Suprapubic skin (tissue), 4 donors: ENCODE results near the gene DOCK8. TPM values are rescaled to one million over a fixed set of nuclear protein-coding genes. Genes with fewer than 3 reads are reported as not detected.
A peak's percentile ranks its signal among the peaks of the same experiment; 100 is the strongest.

Experiments used
- DNase-seq, 2 donors: peaks; one replicate each; pipeline ENCODE4 v3.0.0-alpha.2; 2019; ENCODE audit warnings: low spot score in 2 of 2
- H3K27ac ChIP-seq: fragments of 200-600 bp; sonication (generic); one replicate; pipeline ENCODE4 v1.5.1; 2019
- H3K27me3 ChIP-seq: fragments of 200-600 bp; sonication (generic); one replicate; pipeline ENCODE4 v1.5.1; 2019
- H3K36me3 ChIP-seq: fragments of 200-600 bp; sonication (generic); one replicate; pipeline ENCODE4 v1.5.1; 2019
- H3K4me1 ChIP-seq: fragments of 200-600 bp; sonication (generic); one replicate; pipeline ENCODE4 v1.5.1; 2019
- H3K4me3 ChIP-seq: fragments of 200-600 bp; sonication (generic); one replicate; pipeline ENCODE4 v1.5.1; 2019; ENCODE audit warnings: mild to moderate bottlenecking
- H3K9me3 ChIP-seq: fragments of 200-600 bp; sonication (generic); one replicate; pipeline ENCODE4 v1.5.1; 2019
- CTCF ChIP-seq, 2 donors: fragments of 200-600 bp in 1 of 2; fragments of 450-650 bp in 1 of 2; sonication (generic) in 1 of 2; IDR thresholded peaks; one replicate each; pipeline ENCODE4 v1.5.1; 2016 to 2019; ENCODE audit warnings: antibody characterized with exemption in 2 of 2, mild to moderate bottlenecking in 1 of 2, moderate library complexity in 1 of 2
- EP300 ChIP-seq: sonication (generic); formaldehyde crosslinking; IDR thresholded peaks from one replicate; pipeline ENCODE4 v1.6.1; 2017; ENCODE audit warnings: antibody characterized with exemption
- POLR2A ChIP-seq, 2 donors: fragments of 450-650 bp; IDR thresholded peaks; one replicate each; pipeline ENCODE4 v1.6.1; 2017; ENCODE audit warnings: antibody characterized with exemption in 2 of 2, mild to moderate bottlenecking in 2 of 2, moderate library complexity in 2 of 2
- POLR2AphosphoS5 ChIP-seq, 3 donors: sonication (generic); formaldehyde crosslinking; IDR thresholded peaks; one replicate each; pipeline ENCODE4 v1.6.1; 2017; ENCODE audit warnings: antibody characterized with exemption in 3 of 3
- WGBS: methylation state at CpG from one replicate; pipeline ENCODE4 v1.1.5; 2018; 5-methylcytosine and 5-hydroxymethylcytosine counted together
- total RNA-seq, 4 donors: library from RNA; depleted of rRNA; stranded (reverse); fragments of >200 nt; gene quantifications; one replicate each; pipeline ENCODE4 v1.1.0, GENCODE V29; 2016

The DOCK8 gene
- total RNA-seq, 4 donors from 2014 or later = 4.1 to 13.3 (median 10.3) TPM

GRCh38 chr9:426264-426663 is 211.6 kb downstream of the DOCK8 start:
- Histone ChIP-seq H3K36me3 (peaks cover 11% of the 10 kb centered on the region), H3K27me3 (no peaks in the 10 kb centered on the region), H3K4me3 (no peak overlapping the region), H3K9me3 (no peaks in the 10 kb centered on the region), H3K4me1 (no peaks in the 10 kb centered on the region), H3K27ac (no peak overlapping the region)
- WGBS = 82% methylated on average over 6 of the region's 6 CpGs
- no peak for DNase-seq
- TF ChIP-seq POLR2A (IDR thresholded peaks at IDR 0.05) (no peak), CTCF (IDR thresholded peaks at IDR 0.05) (no peak), POLR2AphosphoS5 (IDR thresholded peaks at IDR 0.05) (no peak), EP300 (no peak)

GRCh38 chr9:426976-427375 is 212.3 kb downstream of the DOCK8 start:
- H3K36me3 ChIP-seq = peaks cover 11% of the 10 kb centered on the region
- no peak overlapping the region for H3K27ac ChIP-seq
- no peaks in the 10 kb centered on the region for H3K4me1 ChIP-seq
- DNase-seq = no peak
- no peaks in the 10 kb centered on the region for H3K9me3 ChIP-seq
- TF ChIP-seq POLR2AphosphoS5 (IDR thresholded peaks at IDR 0.05) (no peak), EP300 (no peak), CTCF (IDR thresholded peaks at IDR 0.05) (no peak), POLR2A (IDR thresholded peaks at IDR 0.05) (no peak)
- no peak overlapping the region for H3K4me3 ChIP-seq
- 80% methylated on average over 1 of the region's 1 CpG for WGBS
- H3K27me3 ChIP-seq = no peaks in the 10 kb centered on the region

- Histone ChIP-seq H3K4me3 (no peak overlapping the region), H3K36me3 (peaks cover 42% of the 10 kb centered on the region), H3K27me3 (no peaks in the 10 kb centered on the region), H3K4me1 (no peaks in the 10 kb centered on the region), H3K9me3 (no peaks in the 10 kb centered on the region), H3K27ac (no peak overlapping the region)
- TF ChIP-seq CTCF (IDR thresholded peaks at IDR 0.05) (no peak), POLR2AphosphoS5 (IDR thresholded peaks at IDR 0.05) (no peak), POLR2A (IDR thresholded peaks at IDR 0.05) (no peak), EP300 (no peak)
- WGBS = 69% methylated on average over 1 of the region's 1 CpG
- DNase-seq = no peak
Measured at GRCh38 chr9:431701-432100, 217.0 kb downstream of the DOCK8 start.

- no peak for TF ChIP-seq POLR2AphosphoS5 (IDR thresholded peaks at IDR 0.05)
- TF ChIP-seq CTCF (IDR thresholded peaks at IDR 0.05) = no peak
- no peak for TF ChIP-seq EP300
- no peak for TF ChIP-seq POLR2A (IDR thresholded peaks at IDR 0.05)
- H3K27ac ChIP-seq = peak overlapping the region; percentile 73
Measured at GRCh38 chr9:436482-436881, 221.8 kb downstream of the DOCK8 start.

GRCh38 chr9:437066-437465 is 222.4 kb downstream of the DOCK8 start:
- peaks cover 55% of the 10 kb centered on the region for H3K36me3 ChIP-seq
- peak overlapping the region; percentile 73 for H3K27ac ChIP-seq
- peaks cover 8% of the 10 kb centered on the region for H3K4me1 ChIP-seq
- no peak for TF ChIP-seq CTCF (IDR thresholded peaks at IDR 0.05)
- TF ChIP-seq EP300 = no peak
- no peak for TF ChIP-seq POLR2A (IDR thresholded peaks at IDR 0.05)
- TF ChIP-seq POLR2AphosphoS5 (IDR thresholded peaks at IDR 0.05) = no peak
- WGBS = 89% methylated on average over 1 of the region's 1 CpG
- no peak overlapping the region for H3K4me3 ChIP-seq
- no peaks in the 10 kb centered on the region for H3K27me3 ChIP-seq
- no peaks in the 10 kb centered on the region for H3K9me3 ChIP-seq
- DNase-seq = no peak

More at GRCh38 chr9:436482-436881, 221.8 kb downstream of the DOCK8 start:
- Histone ChIP-seq H3K4me3 (no peak overlapping the region), H3K36me3 (peaks cover 51% of the 10 kb centered on the region), H3K4me1 (peaks cover 8% of the 10 kb centered on the region), H3K9me3 (no peaks in the 10 kb centered on the region), H3K27me3 (no peaks in the 10 kb centered on the region)
- no peak for DNase-seq
- WGBS = 58% methylated on average over 3 of the region's 3 CpGs
